Adrenal gland (tissue), 5 donors: Measurements from ENCODE around the gene AMZ2.
"Not testable (repeated sequence)": the region's sequence is repeated elsewhere in the genome, so short reads cannot be mapped to it uniquely, and the experiment has no call there.

ENCODE experiments used
- CTCF ChIP-seq, 6 experiments: fragments of 450-650 bp in 4 of 6; fragments of 200-600 bp in 2 of 6; sonication (generic) in 1 of 6; IDR thresholded peaks; 1 replicate in 5 of 6; 2 replicates in 1 of 6; pipeline versions ENCODE4 v1.5.1 to v1.8.0; 2016 to 2021; ENCODE audit warnings: antibody characterized with exemption in 6 of 6, mild to moderate bottlenecking in 2 of 6, moderate library complexity in 1 of 6
- POLR2A ChIP-seq, 2 donors: fragments of 450-650 bp; IDR thresholded peaks; one replicate each; pipeline ENCODE4 v1.6.1; 2017; ENCODE audit warnings: antibody characterized with exemption in 2 of 2, mild to moderate bottlenecking in 2 of 2, moderate library complexity in 1 of 2
- donor health status: DM: no; HTN: no; CAD: no.

GRCh38 chr17:68228039-68228680 is 19.7 kb upstream of the AMZ2 start:
- TF ChIP-seq CTCF, POLR2A (IDR thresholded peaks at IDR 0.05): not testable (repeated sequence)
